Stimulated activated CD4-positive, alpha-beta T cell treated with anti-CD3 and anti-CD28 coated beads, TNF-alpha, amount 100 ng/mL, for 48 hours (primary cell): ENCODE measurements around the gene RPS16.

ENCODE experiments used
- DNase-seq, 3 donors: peaks; one replicate each; pipeline ENCODE4 v3.0.0-alpha.2; 2020; ENCODE audit warnings: low read depth in 3 of 3

The RPS16 gene

GRCh38 chr19:39422020-39422419 lies 13.7 kb downstream of the RPS16 start:
- DNase-seq = no peak

GRCh38 chr19:39420769-39421168 lies 15.0 kb downstream of the RPS16 start:
- no peak for DNase-seq

- no peak for DNase-seq
These were observed 16.7 kb downstream of the RPS16 start for GRCh38 chr19:39419003-39419402.

- no peak for DNase-seq
These were observed 18.1 kb downstream of the RPS16 start for GRCh38 chr19:39417463-39418181.

GRCh38 chr19:39416152-39417120 lies 19.3 kb downstream of the RPS16 start:
- no peak for DNase-seq

- no peak for DNase-seq
These were observed 20.4 kb downstream of the RPS16 start for GRCh38 chr19:39415111-39416046.

GRCh38 chr19:39413911-39414608 lies 21.7 kb downstream of the RPS16 start:
- DNase-seq = no peak

- DNase-seq = no peak
These were observed 22.4 kb downstream of the RPS16 start for GRCh38 chr19:39413272-39413910.

GRCh38 chr19:39412867-39413271 lies 22.9 kb downstream of the RPS16 start:
- DNase-seq = no peak

- DNase-seq = peak; percentile 91 to 99 (median 96)
These were observed 23.5 kb downstream of the RPS16 start, which contains the start of gene PLEKHG2 for GRCh38 chr19:39412100-39412866. TSS of gene PLEKHG2 (plus strand) at chr19:39412669. CDS start at chr19:39414087, 1,418 bp downstream.

GRCh38 chr19:39411832-39412099 lies 24.0 kb downstream of the RPS16 start:
- DNase-seq = peak; percentile 82 to 89 (median 85)

GRCh38 chr19:39411081-39411831 lies 24.5 kb downstream of the RPS16 start:
- DNase-seq = no peak

- DNase-seq = no peak
These were observed 25.0 kb downstream of the RPS16 start for GRCh38 chr19:39410831-39411080.

- DNase-seq = peak in 1 of 3 donors; percentile 36
These were observed 25.5 kb downstream of the RPS16 start for GRCh38 chr19:39410017-39410830.

GRCh38 chr19:39409208-39410016 lies 26.3 kb downstream of the RPS16 start:
- DNase-seq = peak; percentile 60 to 81 (median 71)

- DNase-seq = no peak
These were observed 27.1 kb downstream of the RPS16 start for GRCh38 chr19:39408392-39409207.
